Activated T-cell treated with anti-CD3 and anti-CD28 coated beads, Interleukin-2, amount 50 U/mL, for 72 hours (primary cell): ENCODE data around the gene RALGPS1. TPM values are rescaled to one million over a fixed set of nuclear protein-coding genes. Genes with fewer than 3 reads are reported as not detected.

ENCODE experiments used
- ATAC-seq, 2 donors: fragments of 150-1000 bp; cut with Tn5 transposase; replicated peaks in 1 of 2; 2 replicates each; pipeline ENCODE4 v1.10.0; 2021; ENCODE audit warnings: moderate library complexity in 2 of 2, mild to moderate bottlenecking in 1 of 2
- DNase-seq, 2 donors: peaks; one replicate each; pipeline ENCODE4 v3.0.0; 2021 to 2022; ENCODE audit warnings: mixed read lengths in 1 of 2
- H3K27ac Mint-ChIP-seq: one replicate; pipeline ENCODE4 v1.8.0; 2022; ENCODE audit warnings: mild to moderate bottlenecking, moderate library complexity, mixed read lengths
- H3K27me3 Mint-ChIP-seq: one replicate; pipeline ENCODE4 v1.8.0; 2022; ENCODE audit warnings: low read depth, mixed read lengths
- H3K36me3 Mint-ChIP-seq, 2 donors: one replicate each; pipeline ENCODE4 v1.8.0; 2022; ENCODE audit warnings: mixed read lengths in 2 of 2, mild to moderate bottlenecking in 1 of 2; ENCODE audit not compliant: insufficient read depth in 2 of 2
- H3K4me1 Mint-ChIP-seq: one replicate; pipeline ENCODE4 v1.8.0; 2022; ENCODE audit warnings: low read depth, mixed read lengths
- H3K4me3 Mint-ChIP-seq, 2 donors: one replicate each; pipeline ENCODE4 v1.8.0; 2022; ENCODE audit warnings: mild to moderate bottlenecking in 2 of 2, mixed read lengths in 2 of 2, moderate library complexity in 2 of 2
- H3K9me3 Mint-ChIP-seq, 2 donors: one replicate each; pipeline ENCODE4 v1.8.0; 2022; ENCODE audit warnings: mixed read lengths in 2 of 2
- total RNA-seq, 2 donors: library from RNA; stranded (reverse); gene quantifications; one replicate each; pipeline ENCODE4 v1.2.3, GENCODE V29; 2022

Gene RALGPS1
- total RNA-seq, 2 donors from 2014 or later: 3.3 to 3.4 TPM

- Mint-ChIP-seq H3K36me3 (no peaks in the 10 kb centered on the region), H3K4me1 (no peaks in the 10 kb centered on the region), H3K4me3 (no peak overlapping the region), H3K27me3 (peaks cover 6% of the 10 kb centered on the region), H3K9me3 (no peaks in the 10 kb centered on the region), H3K27ac (no peak overlapping the region)
- DNase-seq: no peak
- ATAC-seq: no peak
These were observed 284.0 kb downstream of the RALGPS1 start for GRCh38 chr9:127198587-127198986.

GRCh38 chr9:127199001-127199791 is 284.6 kb downstream of the RALGPS1 start:
- Mint-ChIP-seq H3K4me3 (no peak overlapping the region), H3K9me3 (no peaks in the 10 kb centered on the region), H3K27ac (no peak overlapping the region), H3K27me3 (peaks cover 6% of the 10 kb centered on the region), H3K36me3 (no peaks in the 10 kb centered on the region), H3K4me1 (no peaks in the 10 kb centered on the region)
- ATAC-seq (peak; percentile 80 to 83), DNase-seq (peak; percentile 75 to 85)

GRCh38 chr9:127200106-127200862 is 285.7 kb downstream of the RALGPS1 start:
- Mint-ChIP-seq H3K4me3 (no peak overlapping the region), H3K27ac (no peak overlapping the region), H3K27me3 (peaks cover 7% of the 10 kb centered on the region), H3K36me3 (no peaks in the 10 kb centered on the region), H3K4me1 (no peaks in the 10 kb centered on the region), H3K9me3 (no peaks in the 10 kb centered on the region)
- DNase-seq: no peak
- ATAC-seq: no peak

GRCh38 chr9:127201071-127201541 is 286.5 kb downstream of the RALGPS1 start:
- Mint-ChIP-seq H3K9me3 (no peaks in the 10 kb centered on the region), H3K36me3 (no peaks in the 10 kb centered on the region), H3K27me3 (peaks cover 15% of the 10 kb centered on the region), H3K4me1 (no peaks in the 10 kb centered on the region), H3K4me3 (no peak overlapping the region), H3K27ac (no peak overlapping the region)
- DNase-seq: no peak
- ATAC-seq: no peak

GRCh38 chr9:127201731-127202130 is 287.1 kb downstream of the RALGPS1 start:
- H3K27ac Mint-ChIP-seq: no peak overlapping the region
- H3K4me1 Mint-ChIP-seq: no peaks in the 10 kb centered on the region
- H3K27me3 Mint-ChIP-seq: peaks cover 15% of the 10 kb centered on the region
- ATAC-seq (no peak), DNase-seq (no peak)
- no peaks in the 10 kb centered on the region for H3K9me3 Mint-ChIP-seq
- H3K4me3 Mint-ChIP-seq: no peak overlapping the region
- H3K36me3 Mint-ChIP-seq: no peaks in the 10 kb centered on the region

GRCh38 chr9:127202461-127203169 is 288.0 kb downstream of the RALGPS1 start:
- H3K36me3 Mint-ChIP-seq: no peaks in the 10 kb centered on the region
- H3K9me3 Mint-ChIP-seq: no peaks in the 10 kb centered on the region
- DNase-seq: no peak
- peaks cover 15% of the 10 kb centered on the region for H3K27me3 Mint-ChIP-seq
- no peak overlapping the region for H3K27ac Mint-ChIP-seq
- no peaks in the 10 kb centered on the region for H3K4me1 Mint-ChIP-seq
- no peak for ATAC-seq
- no peak overlapping the region for H3K4me3 Mint-ChIP-seq

GRCh38 chr9:127203681-127204327 is 289.2 kb downstream of the RALGPS1 start:
- DNase-seq (no peak), ATAC-seq (no peak)
- no peak overlapping the region for H3K4me3 Mint-ChIP-seq
- no peaks in the 10 kb centered on the region for H3K9me3 Mint-ChIP-seq
- H3K36me3 Mint-ChIP-seq: no peaks in the 10 kb centered on the region
- no peaks in the 10 kb centered on the region for H3K4me1 Mint-ChIP-seq
- H3K27me3 Mint-ChIP-seq: peaks cover 10% of the 10 kb centered on the region
- no peak overlapping the region for H3K27ac Mint-ChIP-seq

GRCh38 chr9:127204771-127205470 is 290.3 kb downstream of the RALGPS1 start:
- no peak for DNase-seq
- Mint-ChIP-seq H3K9me3 (no peaks in the 10 kb centered on the region), H3K4me3 (no peak overlapping the region), H3K27ac (no peak overlapping the region), H3K27me3 (peaks cover 10% of the 10 kb centered on the region), H3K36me3 (no peaks in the 10 kb centered on the region), H3K4me1 (no peaks in the 10 kb centered on the region)
- ATAC-seq: peak in 1 of 2 donors; percentile 26

- ATAC-seq (no peak), DNase-seq (no peak)
- H3K4me1 Mint-ChIP-seq: no peaks in the 10 kb centered on the region
- H3K27ac Mint-ChIP-seq: no peak overlapping the region
- no peaks in the 10 kb centered on the region for H3K36me3 Mint-ChIP-seq
- peaks cover 15% of the 10 kb centered on the region for H3K27me3 Mint-ChIP-seq
- no peak overlapping the region for H3K4me3 Mint-ChIP-seq
- H3K9me3 Mint-ChIP-seq: no peaks in the 10 kb centered on the region
These were observed 291.4 kb downstream of the RALGPS1 start for GRCh38 chr9:127205952-127206351.

- ATAC-seq: no peak
- Mint-ChIP-seq H3K4me1 (no peaks in the 10 kb centered on the region), H3K27ac (no peak overlapping the region), H3K36me3 (no peaks in the 10 kb centered on the region), H3K27me3 (peaks cover 17% of the 10 kb centered on the region), H3K9me3 (no peaks in the 10 kb centered on the region), H3K4me3 (no peak overlapping the region)
- DNase-seq: no peak
These were observed 292.1 kb downstream of the RALGPS1 start for GRCh38 chr9:127206666-127207065.

GRCh38 chr9:127207734-127208410 is 293.3 kb downstream of the RALGPS1 start:
- Mint-ChIP-seq H3K4me3 (no peak overlapping the region), H3K27me3 (peaks cover 17% of the 10 kb centered on the region), H3K4me1 (no peaks in the 10 kb centered on the region), H3K36me3 (no peaks in the 10 kb centered on the region), H3K9me3 (no peaks in the 10 kb centered on the region), H3K27ac (no peak overlapping the region)
- DNase-seq (no peak), ATAC-seq (no peak)

- Mint-ChIP-seq H3K27ac (no peak overlapping the region), H3K4me1 (no peaks in the 10 kb centered on the region), H3K36me3 (no peaks in the 10 kb centered on the region), H3K4me3 (no peak overlapping the region), H3K9me3 (no peaks in the 10 kb centered on the region), H3K27me3 (peaks cover 17% of the 10 kb centered on the region)
- no peak for DNase-seq
- ATAC-seq: no peak
These were observed 293.8 kb downstream of the RALGPS1 start for GRCh38 chr9:127208416-127208815.
